Measurements from ENCODE around the gene BCAS1.

BCAS1 gene

GRCh38 chr20:53960579-53961272 is 109.7 kb downstream of the BCAS1 start:
- DNase-seq (ENCODE audit: low read depth): no peak

DNA sequence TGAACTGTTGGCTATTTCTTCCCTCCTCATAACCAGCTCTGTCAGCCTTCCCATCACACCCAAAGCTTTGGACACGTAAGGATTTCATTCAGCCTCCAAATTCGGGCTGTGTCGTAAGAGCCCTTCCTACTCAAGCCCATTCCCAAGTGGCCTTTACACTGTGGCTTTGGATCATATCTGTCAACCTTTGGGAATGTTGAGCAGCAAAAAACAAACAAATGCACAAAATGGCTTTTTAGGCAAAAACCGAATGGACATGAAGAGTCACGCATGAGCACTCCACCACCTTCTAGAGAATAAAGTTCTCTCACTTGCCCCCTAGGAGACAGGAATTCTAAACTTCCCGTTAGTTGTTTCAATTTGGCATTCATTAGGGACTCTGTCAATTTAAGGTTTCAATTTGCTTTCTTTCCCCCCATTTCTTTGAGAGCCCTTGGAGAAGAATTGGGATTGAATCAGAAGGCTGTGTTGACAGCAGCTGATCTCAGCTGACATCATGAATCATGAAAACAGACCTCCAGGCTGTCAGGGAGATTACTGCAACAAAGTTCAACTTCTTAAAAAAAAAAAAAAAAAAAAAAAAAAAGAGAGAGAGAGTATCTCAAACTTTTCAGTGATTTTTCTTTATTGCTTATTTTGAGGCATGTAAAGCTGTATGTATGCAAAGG is 110.3 kb downstream of the BCAS1 start:
- DNase-seq (ENCODE audit: low read depth): no peak

DNA sequence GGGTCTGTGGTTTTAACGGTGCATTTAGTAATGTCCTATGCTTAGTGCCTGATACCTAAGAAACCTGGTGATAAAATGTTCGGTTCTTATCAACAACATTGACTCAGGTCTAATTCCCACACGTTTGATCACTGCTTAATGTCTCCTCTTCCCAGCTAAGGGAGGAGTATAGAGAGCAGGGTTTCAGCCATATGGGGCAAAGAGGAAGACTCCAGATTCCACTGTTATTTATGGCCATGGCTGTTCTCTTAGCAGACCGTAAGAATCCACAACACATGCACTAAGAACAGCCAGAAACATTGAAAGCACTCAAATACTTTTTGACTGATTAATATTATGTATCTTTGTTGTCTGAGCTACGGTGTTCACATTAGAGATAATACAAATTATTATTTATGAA is 112.1 kb downstream of the BCAS1 start:
- DNase-seq (ENCODE audit: low read depth): no peak

- DNase-seq (ENCODE audit: low read depth): no peak
Measured at GRCh38 chr20:53957451-53958172, 112.8 kb downstream of the BCAS1 start.

- DNase-seq (ENCODE audit: low read depth): no peak
Measured at GRCh38 chr20:53956013-53956715, 114.2 kb downstream of the BCAS1 start.

GRCh38 chr20:53954723-53955658 is 115.4 kb downstream of the BCAS1 start:
- no peak for DNase-seq (ENCODE audit: low read depth)

- DNase-seq (ENCODE audit: low read depth): no peak
Measured at GRCh38 chr20:53952528-53953096, 117.8 kb downstream of the BCAS1 start.

GRCh38 chr20:53950578-53950977 is 119.8 kb downstream of the BCAS1 start:
- DNase-seq (ENCODE audit: low read depth): no peak

- no peak for DNase-seq (ENCODE audit: low read depth)
Measured at GRCh38 chr20:53950031-53950430, 120.4 kb downstream of the BCAS1 start.

DNA sequence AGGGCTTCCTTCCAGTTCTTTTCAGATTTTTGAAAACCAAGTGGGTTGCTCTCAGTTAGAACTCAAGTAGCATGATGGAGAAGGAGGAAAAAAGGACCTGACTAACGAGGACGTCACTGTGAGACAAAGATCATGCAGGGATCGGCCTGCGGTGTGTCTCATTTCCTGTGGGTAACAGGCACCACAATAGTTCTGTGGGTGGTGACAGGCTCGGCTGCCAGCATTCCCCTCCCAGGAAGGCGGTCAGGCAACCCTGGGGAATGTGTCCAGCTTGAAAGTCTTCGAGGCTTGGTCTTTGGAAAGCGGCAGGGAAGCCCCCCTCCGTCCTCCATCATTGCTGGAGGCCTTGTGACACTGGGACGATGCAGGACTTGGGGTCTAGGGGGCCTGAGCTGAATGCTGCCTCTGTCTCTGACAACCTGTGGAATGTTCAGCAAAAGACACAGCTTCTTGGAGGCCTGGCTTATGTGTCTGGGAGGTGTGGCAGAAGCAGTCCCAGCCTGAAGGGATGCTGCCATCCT is 121.0 kb downstream of the BCAS1 start:
- peak; percentile 29 for DNase-seq (ENCODE audit: low read depth)

DNA sequence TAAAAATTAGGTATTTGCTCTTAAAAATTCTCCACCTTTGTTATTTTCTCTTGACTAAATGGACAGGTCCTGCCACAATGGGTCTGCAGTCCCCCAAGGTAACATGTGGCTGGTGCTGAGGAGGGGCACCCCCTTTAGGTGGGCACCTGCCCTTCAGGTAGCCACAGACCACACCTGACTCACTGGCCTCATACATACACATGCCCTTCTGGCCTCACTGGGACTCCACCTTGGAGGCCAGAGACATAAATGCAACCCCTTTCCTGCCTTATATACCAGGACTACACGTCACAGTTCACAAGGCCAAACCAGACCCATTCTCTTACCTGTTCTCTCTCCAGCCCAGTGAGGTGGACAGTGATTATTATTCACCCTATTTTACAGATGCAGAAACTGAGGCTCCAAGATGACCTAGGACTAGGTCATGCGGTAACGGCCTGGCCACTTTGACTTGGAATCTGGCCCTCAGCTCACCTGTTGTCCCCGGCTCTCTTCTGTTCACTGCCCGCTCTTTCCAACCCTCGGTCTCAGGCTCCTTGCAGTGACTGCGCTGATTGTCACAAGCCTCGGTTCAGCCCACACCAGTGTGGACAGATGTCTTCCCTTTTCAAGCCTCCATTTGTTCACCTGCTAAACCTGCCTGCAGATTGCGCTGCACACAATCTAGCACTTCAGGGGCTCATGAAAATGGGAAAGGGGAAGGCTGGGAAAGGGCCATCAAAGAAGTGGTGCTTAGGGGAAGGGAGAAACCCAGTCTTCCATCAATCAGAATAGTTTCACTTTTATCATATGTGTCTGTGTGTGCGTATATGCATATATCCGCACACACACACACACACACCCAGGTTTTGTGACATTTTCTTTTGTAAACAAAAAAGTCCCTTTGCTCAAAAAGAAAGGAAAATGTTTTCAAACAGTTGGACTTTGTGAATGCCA is 121.7 kb downstream of the BCAS1 start:
- no peak for DNase-seq (ENCODE audit: low read depth)

DNA sequence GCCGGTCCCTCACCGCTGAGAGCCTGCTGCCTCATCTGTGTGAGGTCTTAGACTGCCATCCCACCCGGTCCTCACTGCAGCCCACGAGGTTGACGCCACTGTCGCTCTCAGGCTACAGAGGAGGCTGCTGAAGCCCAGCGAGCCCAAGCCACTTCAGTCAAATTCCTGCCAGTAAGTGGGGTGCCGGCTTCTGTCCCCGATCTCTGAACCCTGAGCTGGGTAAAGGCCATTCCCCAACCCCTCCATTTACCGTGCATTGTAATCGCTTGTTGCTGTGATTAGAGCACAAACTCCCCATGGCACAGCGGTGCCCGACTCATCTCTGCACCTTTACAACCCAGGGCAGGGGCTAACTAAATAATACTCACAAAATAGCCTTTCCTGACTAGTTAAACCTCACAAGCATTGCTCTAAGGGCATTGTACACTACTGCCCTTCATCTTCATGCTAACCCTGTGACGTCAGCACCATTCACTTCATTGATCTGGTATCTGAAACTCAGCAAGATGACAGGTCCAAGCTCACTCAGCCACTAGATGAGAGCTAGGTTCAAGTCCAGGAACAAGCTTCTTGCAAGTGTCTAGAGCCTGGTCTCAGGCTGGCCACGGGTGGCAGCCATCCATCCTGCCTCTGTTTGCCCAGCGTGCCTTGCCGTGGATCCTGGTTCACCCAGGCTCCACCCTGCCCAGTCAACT is 122.7 kb downstream of the BCAS1 start:
- no peak for DNase-seq (ENCODE audit: low read depth)

GRCh38 chr20:53946106-53946505 is 124.3 kb downstream of the BCAS1 start:
- no peak for DNase-seq (ENCODE audit: low read depth)

DNA sequence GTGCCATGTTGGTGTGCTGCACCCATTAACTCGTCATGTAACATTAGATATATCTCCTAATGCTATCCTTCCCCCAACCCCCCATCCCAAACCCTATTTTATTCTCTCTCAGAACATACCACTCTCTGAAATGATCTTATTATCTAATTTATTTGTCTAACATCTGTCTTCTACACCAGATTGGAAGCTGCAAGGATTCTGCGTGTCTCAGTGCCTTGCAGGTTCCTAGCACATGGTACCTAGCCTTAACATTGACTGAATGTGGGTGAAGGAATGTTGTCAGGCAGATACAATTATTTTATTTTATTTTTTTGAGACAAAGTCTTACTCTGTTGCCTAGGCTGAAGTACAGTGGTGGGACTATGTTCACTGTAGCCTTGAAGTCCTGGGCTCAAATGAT is 124.9 kb downstream of the BCAS1 start:
- DNase-seq (ENCODE audit: low read depth): no peak

- no peak for DNase-seq (ENCODE audit: low read depth)
Measured at GRCh38 chr20:53944796-53945195, 125.6 kb downstream of the BCAS1 start.

GRCh38 chr20:53943522-53944291 is 126.7 kb downstream of the BCAS1 start:
- no peak for DNase-seq (ENCODE audit: low read depth)

DNA sequence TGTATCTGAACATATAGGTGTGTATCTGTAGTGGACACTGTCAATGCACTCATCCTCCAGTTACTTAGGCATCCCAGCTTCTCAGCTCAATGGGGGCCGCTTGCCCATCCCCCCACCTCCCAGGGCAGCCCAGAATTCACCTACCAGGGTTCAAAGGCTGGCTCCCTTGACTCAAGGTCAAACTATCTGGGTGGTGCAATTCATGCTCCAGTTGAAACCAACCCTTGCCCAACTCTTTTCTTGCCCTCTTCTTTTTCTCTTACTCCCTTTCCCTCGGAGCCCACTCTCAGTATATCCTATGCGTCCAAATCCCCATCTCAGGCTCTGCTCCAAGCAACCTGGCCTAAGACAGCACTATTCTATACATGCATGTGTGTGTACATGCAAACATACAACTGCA is 127.4 kb downstream of the BCAS1 start:
- no peak for DNase-seq (ENCODE audit: low read depth)

DNA sequence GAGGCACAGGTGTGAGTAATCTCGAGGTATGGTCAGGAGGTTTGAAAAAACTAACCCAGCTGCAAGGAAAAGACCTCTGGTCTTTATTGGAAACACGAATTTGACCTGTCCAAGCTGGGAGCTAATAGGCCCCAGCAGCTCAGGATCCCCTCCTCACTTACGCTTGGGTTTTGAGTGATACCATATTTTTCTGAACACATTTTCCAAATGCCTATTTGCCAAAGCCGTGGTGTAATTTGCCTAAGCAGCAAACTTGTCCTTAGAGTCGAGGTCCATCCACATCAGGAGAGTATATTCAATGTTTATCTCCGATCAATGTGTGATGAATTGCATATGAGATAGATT is 128.0 kb downstream of the BCAS1 start:
- DNase-seq (ENCODE audit: low read depth): no peak

All from stimulated activated CD8-positive, alpha-beta memory T cell treated with anti-CD3 and anti-CD28 coated beads, Interleukin-15, amount 100 ng/mL, for 24 hours (primary cell).